ENCODE measurements around the gene LDHA.

GRCh38 chr11:18390088-18390487 is 4.3 kb upstream of the LDHA start:
- TF ChIP-seq CTCF (IDR thresholded peaks at IDR 0.05) = no peak
- TF ChIP-seq POLR2A (IDR thresholded peaks at IDR 0.05) = no peak
